ENCODE data around the gene LINGO4. TPM values are rescaled to one million over a fixed set of nuclear protein-coding genes. Genes with fewer than 3 reads are reported as not detected.
"Not testable (repeated sequence)": the region's sequence is repeated elsewhere in the genome, so short reads cannot be mapped to it uniquely, and the experiment has no call there.

The LINGO4 gene
- total and polyA plus RNA-seq, 2 experiments from 2014 or later, result not detected

GRCh38 chr1:151790940-151791651 is 14.1 kb downstream of the LINGO4 start:
- no peaks in the 10 kb centered on the region for H3K4me1 ChIP-seq (ENCODE audit: low read depth)
- H3K36me3 ChIP-seq, result no peaks in the 10 kb centered on the region
- TF ChIP-seq CTCF (IDR thresholded peaks at IDR 0.05; ENCODE audit: low read depth, low read length), result no peak
- H3K27me3 ChIP-seq, result peaks cover 9% of the 10 kb centered on the region
- no peak overlapping the region for H3K27ac ChIP-seq
- H3K9me3 ChIP-seq (ENCODE audit: low read depth), result no peaks in the 10 kb centered on the region
- DNase-seq (ENCODE audit: low read depth in 1 of 2, low spot score in 1 of 2), result peak in 1 of 2 donors; percentile 40
- H3K4me3 ChIP-seq, result peak overlapping the region; percentile 48

DNA sequence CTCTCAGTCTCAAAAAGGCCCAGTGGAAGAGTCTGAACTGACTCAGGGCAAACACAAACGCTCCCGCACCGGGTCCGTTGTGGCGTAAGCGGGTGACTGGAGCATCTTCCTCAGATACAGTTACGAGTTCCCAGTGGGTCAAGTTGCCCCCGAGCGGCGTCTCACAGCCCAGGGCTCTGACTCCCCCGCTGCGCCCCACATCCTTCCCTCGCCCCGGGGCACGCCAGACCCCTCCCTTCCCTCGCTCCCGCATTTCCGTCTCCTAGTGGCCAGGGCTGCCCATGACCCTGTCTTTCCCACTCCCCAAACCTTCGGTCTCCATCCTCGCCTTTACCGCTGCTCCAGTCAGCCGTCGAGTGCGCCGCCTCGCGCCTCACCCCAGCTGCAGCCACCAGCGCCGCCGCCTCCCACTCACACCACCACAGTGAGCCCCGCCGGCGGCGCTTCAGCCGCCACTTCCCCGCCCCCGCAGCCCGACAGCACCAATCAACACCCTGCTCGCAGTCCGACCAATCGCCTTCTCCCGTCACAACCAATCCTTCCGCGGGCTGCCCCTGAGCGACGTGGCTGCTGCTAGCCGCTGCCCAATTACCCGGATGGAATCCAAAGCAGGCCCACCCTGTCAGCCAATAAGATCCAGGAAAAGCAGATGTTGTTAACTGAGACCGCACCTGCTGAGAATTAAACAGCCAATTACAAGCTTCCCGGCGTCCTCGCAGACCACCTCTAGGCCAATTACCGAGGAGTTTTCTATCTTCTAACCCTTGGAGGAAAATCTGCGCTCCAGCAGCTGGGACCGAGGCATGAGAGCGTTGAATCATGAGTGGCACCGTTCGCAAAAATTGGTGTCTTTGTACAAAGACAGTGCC is 14.9 kb downstream of the LINGO4 start, which contains the start of gene TDRKH:
TSS of gene TDRKH (minus strand) at position 430 of the 869 bp plus-strand sequence. CDS start 7,478 bp downstream, outside the sequence.
- Histone ChIP-seq H3K4me3 (peak within 1 kb of the TSS; percentile 48), H3K9me3 (ENCODE audit: low read depth) (no peaks in the 10 kb centered on the region), H3K27ac (no peak within 1 kb of the TSS), H3K4me1 (ENCODE audit: low read depth) (no peaks in the 10 kb centered on the region), H3K27me3 (peaks cover 10% of the 10 kb centered on the region), H3K36me3 (no peaks in the 10 kb centered on the region)
- TF ChIP-seq CTCF (IDR thresholded peaks at IDR 0.05; ENCODE audit: low read depth, low read length), result no peak
- peak; percentile 98 to 100 for DNase-seq (ENCODE audit: low read depth in 1 of 2, low spot score in 1 of 2)

DNA sequence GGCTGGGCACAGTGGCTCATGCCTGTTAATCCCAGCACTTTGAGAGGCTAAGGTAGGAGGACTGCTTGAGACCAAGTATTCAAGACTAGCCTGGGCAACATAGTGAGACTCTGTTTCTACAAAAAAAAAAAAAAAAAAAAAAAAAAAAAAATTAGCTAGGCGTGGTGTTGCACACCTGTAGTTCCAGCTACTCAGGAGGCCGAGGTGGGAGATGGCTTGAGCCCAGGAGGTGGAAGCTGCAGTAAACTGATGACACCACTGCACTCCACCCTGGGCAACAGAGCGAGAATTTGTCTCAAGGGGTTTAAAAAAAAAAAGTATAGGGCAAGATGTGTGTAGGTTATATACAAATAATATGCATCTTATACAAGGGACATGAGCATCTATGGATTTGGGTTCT is 17.5 kb downstream of the LINGO4 start:
- H3K9me3 ChIP-seq (ENCODE audit: low read depth), result no peaks in the 10 kb centered on the region
- H3K27me3 ChIP-seq, result peaks cover 12% of the 10 kb centered on the region
- H3K4me3 ChIP-seq, result no peak overlapping the region
- H3K4me1 ChIP-seq (ENCODE audit: low read depth), result no peaks in the 10 kb centered on the region
- no peaks in the 10 kb centered on the region for H3K36me3 ChIP-seq
- no peak overlapping the region for H3K27ac ChIP-seq
- DNase-seq (ENCODE audit: low read depth in 1 of 2, low spot score in 1 of 2), result no peak
- TF ChIP-seq CTCF (IDR thresholded peaks at IDR 0.05; ENCODE audit: low read depth, low read length), result no peak

DNA sequence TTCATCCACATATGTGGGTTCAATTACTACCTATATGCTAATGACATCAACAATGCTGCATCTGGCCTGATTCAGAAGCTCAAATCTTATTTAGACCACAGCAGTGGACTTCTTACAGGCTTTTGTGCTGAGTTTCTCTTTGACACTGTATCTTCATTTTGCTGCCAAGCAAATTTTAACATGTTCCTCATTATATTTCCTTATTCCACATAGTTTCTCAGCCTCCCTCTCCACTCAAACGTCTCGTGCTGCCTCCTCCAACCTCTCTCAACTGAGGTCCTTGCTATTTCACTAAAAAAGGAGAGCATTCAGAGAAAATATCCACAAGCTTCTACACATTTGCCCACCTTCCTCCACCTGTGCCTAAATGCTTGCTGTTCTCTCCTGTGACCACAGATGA is 21.4 kb downstream of the LINGO4 start:
- Histone ChIP-seq H3K27ac (no peak overlapping the region), H3K4me1 (ENCODE audit: low read depth) (no peaks in the 10 kb centered on the region), H3K27me3 (peaks cover 4% of the 10 kb centered on the region), H3K36me3 (peaks cover 2% of the 10 kb centered on the region), H3K9me3 (ENCODE audit: low read depth) (no peaks in the 10 kb centered on the region), H3K4me3 (no peak overlapping the region)
- no peak for DNase-seq (ENCODE audit: low read depth in 1 of 2, low spot score in 1 of 2)
- TF ChIP-seq CTCF (IDR thresholded peaks at IDR 0.05; ENCODE audit: low read depth, low read length), result no peak

DNA sequence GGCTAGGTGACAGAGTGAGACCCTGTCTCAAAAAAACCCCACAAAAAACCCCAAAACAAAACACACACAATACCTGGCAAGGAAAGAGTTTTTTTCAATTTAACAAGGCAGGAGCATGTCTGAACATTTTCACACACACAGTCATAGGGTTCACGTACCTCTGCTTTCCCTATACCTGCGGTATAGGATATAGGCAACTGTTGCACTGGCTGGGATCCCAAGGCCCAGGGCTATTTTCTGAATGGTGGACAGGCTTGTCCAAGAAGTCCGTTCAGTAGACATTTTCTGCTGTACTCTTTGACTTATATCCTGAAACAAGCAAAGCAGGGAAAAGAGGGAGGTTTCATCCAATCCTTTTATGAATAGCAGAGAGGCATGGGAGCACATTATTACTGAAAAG is 22.5 kb downstream of the LINGO4 start:
- Histone ChIP-seq H3K4me3 (no peak overlapping the region), H3K36me3 (peaks cover 2% of the 10 kb centered on the region), H3K4me1 (ENCODE audit: low read depth) (no peaks in the 10 kb centered on the region), H3K27me3 (peaks cover 4% of the 10 kb centered on the region), H3K27ac (no peak overlapping the region), H3K9me3 (ENCODE audit: low read depth) (no peaks in the 10 kb centered on the region)
- DNase-seq (ENCODE audit: low read depth in 1 of 2, low spot score in 1 of 2), result no peak
- no peak for TF ChIP-seq CTCF (IDR thresholded peaks at IDR 0.05; ENCODE audit: low read depth, low read length)

GRCh38 chr1:151782026-151782425 is 23.2 kb downstream of the LINGO4 start:
- not testable (repeated sequence) for H3K4me1 ChIP-seq (ENCODE audit: low read depth); H3K36me3 ChIP-seq; H3K27me3 ChIP-seq; H3K4me3 ChIP-seq; DNase-seq (ENCODE audit: low read depth in 1 of 2, low spot score in 1 of 2); H3K27ac ChIP-seq; H3K9me3 ChIP-seq (ENCODE audit: low read depth)

GRCh38 chr1:151780736-151781135 is 24.5 kb downstream of the LINGO4 start:
- not testable (repeated sequence) for H3K9me3 ChIP-seq (ENCODE audit: low read depth); H3K27ac ChIP-seq; H3K4me3 ChIP-seq; H3K36me3 ChIP-seq; H3K4me1 ChIP-seq (ENCODE audit: low read depth); H3K27me3 ChIP-seq; DNase-seq (ENCODE audit: low read depth in 1 of 2, low spot score in 1 of 2)

All from cardiac muscle cell (in vitro differentiated cells and primary cell).